ENCODE measurements around the gene MOCS1. TPM values are rescaled to one million over a fixed set of nuclear protein-coding genes. Genes with fewer than 3 reads are reported as not detected.

The MOCS1 gene
- polyA plus RNA-seq, 1 of the 3 experiments (the other 2 are of a cell fraction), result 4.2 TPM

- ChIA-PET CTCF (interaction anchor here (0.6 to 2.0 kb wide), 5 partner anchors 317 to 1045 kb away, joined by 3 to 8 read pairs (median 3); partner anchors contain the start of gene LRFN2), POLR2A (no interaction called here)
- Histone ChIP-seq H3F3A (replicated peaks; ENCODE audit: insufficient read depth) (no peaks in the 10 kb centered on the region), H3K79me2 (ENCODE audit: insufficient read depth) (no peaks in the 10 kb centered on the region), H3K27ac (ENCODE audit: low read depth in 2 of 2, low read length in 1 of 2) (no peak overlapping the region), H3K4me3 (ENCODE audit: low read depth in 2 of 2, low read length in 1 of 2) (no peak overlapping the region), H3K4me2 (no peak overlapping the region), H3K27me3 (ENCODE audit: insufficient read depth) (no peaks in the 10 kb centered on the region), H4K20me1 (ENCODE audit: insufficient read depth) (no peaks in the 10 kb centered on the region), H2AFZ (ENCODE audit: low read depth) (no peak overlapping the region), H3K4me1 (ENCODE audit: control insufficient read depth in 1 of 2, insufficient read depth in 2 of 2, low read depth in 1 of 2, low read length in 1 of 2) (no peaks in the 10 kb centered on the region), H3K36me3 (replicated peaks in 1 of 2; ENCODE audit: control insufficient read depth in 1 of 2, insufficient read depth in 2 of 2, low read length in 1 of 2) (no peaks in the 10 kb centered on the region), H3K9me3 (no peaks in the 10 kb centered on the region), H3K9me2 (no peaks in the 10 kb centered on the region), H3K9ac (no peak overlapping the region)
- TF ChIP-seq USF1 (IDR thresholded peaks at IDR 0.05; ENCODE audit: borderline replicate concordance, low read depth), result no peak
- TF ChIP-seq EZH2phosphoT487 (IDR thresholded peaks at IDR 0.05; ENCODE audit: borderline replicate concordance, low read depth), result no peak
- TF ChIP-seq PBX3 (IDR thresholded peaks at IDR 0.05), result no peak
- no peak for TF ChIP-seq MAX (IDR thresholded peaks at IDR 0.05; ENCODE audit: low read depth)
- TF ChIP-seq IRF3 (IDR thresholded peaks at IDR 0.05; ENCODE audit: low read depth, low read length), result no peak
- no peak for TF ChIP-seq EP300 (IDR thresholded peaks at IDR 0.05; ENCODE audit: borderline replicate concordance in 1 of 2, low read depth in 1 of 2, low read length in 1 of 2)
- no peak for TF ChIP-seq MEF2A (IDR thresholded peaks at IDR 0.05; ENCODE audit: borderline replicate concordance, low read depth)
- no peak for TF ChIP-seq FOXJ3 (CRISPR knock-in tag; IDR thresholded peaks at IDR 0.05)
- TF ChIP-seq CHD2 (IDR thresholded peaks at IDR 0.05; ENCODE audit: low read length, partially characterized antibody), result no peak
- no peak for TF ChIP-seq YY1 (IDR thresholded peaks at IDR 0.05; ENCODE audit: low read depth)
- TF ChIP-seq CTCF (IDR thresholded peaks at IDR 0.05), result no peak
- no peak for TF ChIP-seq SMC3 (IDR thresholded peaks at IDR 0.05; ENCODE audit: low read depth, low read length)
- no peak for TF ChIP-seq RAD21 (IDR thresholded peaks at IDR 0.05; ENCODE audit: low read length)
- TF ChIP-seq SIN3A (IDR thresholded peaks at IDR 0.05; ENCODE audit: borderline replicate concordance, low read depth, low read length), result no peak
- no peak for TF ChIP-seq POLR2AphosphoS5 (IDR thresholded peaks at IDR 0.05; ENCODE audit: low read depth, low read length)
- TF ChIP-seq ZBTB33 (IDR thresholded peaks at IDR 0.05; ENCODE audit: borderline replicate concordance, low read depth), result no peak
- TF ChIP-seq MXI1 (IDR thresholded peaks at IDR 0.05; ENCODE audit: low read depth, low read length), result no peak
- TF ChIP-seq GATA2 (CRISPR knock-in tag; IDR thresholded peaks at IDR 0.05), result no peak
- TF ChIP-seq FOSL2 (IDR thresholded peaks at IDR 0.05; ENCODE audit: borderline replicate concordance, low read depth), result no peak
- DNase-seq, result no peak
These were observed 48.9 kb upstream of the MOCS1 start for GRCh38 chr6:39983193-39983592.

Measured in SK-N-SH (cell line).